GM19455 (cell line): ENCODE results near the gene METAP1D.
"Not testable (repeated sequence)": the region's sequence is repeated elsewhere in the genome, so short reads cannot be mapped to it uniquely, and the experiment has no call there.

Source experiments
- ATAC-seq: cut with Tn5 transposase; IDR thresholded peaks from one replicate; pipeline ENCODE4 v1.9.1; 2021; ENCODE audit not compliant: unreplicated experiment

Gene METAP1D

DNA sequence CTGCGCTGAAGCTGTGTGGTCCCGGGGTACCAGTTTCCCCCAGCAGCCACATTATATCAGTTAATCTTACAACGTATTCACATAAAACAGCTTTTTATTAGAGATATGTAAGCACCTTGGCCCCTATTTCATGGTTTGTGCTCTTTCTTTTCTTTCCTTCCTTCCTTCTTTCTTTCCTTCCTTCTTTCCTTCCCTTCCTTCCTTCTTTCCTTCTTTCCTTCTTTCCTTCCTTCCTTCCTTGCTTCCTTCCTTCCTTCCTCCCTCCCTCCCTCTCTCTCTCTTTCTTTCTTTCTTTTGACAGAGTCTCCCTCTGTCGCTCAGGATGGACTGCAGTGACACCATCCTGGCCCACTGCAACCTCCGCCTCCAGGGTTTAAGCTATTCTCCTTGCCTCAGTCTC lies 3.7 kb upstream of the METAP1D start:
- no peak for ATAC-seq

DNA sequence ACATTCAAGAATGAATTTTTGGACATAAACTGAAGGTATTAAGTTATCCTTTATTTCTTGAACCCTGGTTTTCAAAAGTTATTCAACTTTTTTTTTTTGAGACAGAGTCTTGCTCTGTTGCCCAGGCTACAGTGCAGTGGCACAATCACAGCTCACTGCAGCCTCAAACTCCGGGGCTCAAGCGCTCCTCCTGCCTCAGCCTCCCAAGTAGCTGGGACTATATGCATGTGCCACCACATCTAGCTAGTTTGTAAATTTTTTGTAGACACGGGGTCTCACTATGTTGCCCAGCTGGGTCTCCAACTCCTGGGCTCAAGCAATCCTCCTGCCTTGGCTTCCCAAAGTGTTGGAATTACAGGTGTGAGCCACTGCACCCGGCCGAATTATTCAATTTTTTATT lies 2.7 kb upstream of the METAP1D start:
- ATAC-seq: not testable (repeated sequence)

DNA sequence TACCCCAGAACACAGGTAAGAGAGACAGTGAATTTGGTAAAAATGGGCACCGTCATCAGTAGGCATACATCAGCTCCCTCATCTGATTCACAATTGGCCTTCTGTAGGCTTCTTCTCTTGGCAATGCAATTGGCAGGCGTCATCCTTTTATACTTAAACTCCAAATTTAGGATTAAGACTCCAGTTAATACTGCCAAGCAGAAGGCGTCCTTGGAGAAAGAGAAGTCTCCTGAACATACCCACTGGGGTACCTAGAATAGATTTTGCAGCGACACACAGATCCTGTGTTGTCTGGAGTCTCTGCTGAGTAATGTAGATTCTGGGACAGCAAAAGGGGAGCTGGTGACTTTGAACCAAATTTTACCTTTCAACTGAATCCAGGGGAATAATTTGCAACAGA lies 592 bp upstream of the METAP1D start:
- ATAC-seq: no peak

DNA sequence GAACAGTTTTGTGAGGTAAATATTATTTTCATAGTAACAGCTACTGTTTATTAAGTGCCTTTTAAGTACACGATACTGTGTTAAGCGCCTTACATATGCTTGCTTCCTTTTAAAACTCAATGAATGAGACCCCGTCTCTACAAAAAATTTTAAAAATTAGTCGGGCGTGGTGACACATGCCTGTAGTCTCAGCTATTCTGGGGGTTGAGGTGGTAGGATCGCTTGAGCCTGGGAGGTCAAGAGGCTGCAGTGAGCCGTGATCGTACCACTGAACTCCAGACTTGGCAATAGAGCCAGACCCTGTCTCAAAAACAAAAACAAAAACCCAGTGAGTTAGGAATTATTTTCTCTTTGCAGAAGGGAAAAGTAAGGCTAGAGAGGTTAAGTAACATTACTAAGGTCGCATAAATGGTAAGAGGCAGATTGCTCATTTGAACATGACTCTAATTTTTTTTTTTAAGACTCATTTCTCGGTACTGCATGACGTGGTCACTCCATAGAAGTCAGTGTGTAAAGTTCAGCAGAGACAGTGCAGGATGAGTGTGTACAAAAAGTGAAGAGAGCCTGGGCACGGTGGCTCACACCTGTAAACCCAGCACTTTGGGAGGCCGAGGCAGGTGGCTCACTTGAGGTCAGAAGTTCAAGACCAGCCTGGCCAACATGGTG lies 1.1 kb downstream of the METAP1D start:
- ATAC-seq: no peak

DNA sequence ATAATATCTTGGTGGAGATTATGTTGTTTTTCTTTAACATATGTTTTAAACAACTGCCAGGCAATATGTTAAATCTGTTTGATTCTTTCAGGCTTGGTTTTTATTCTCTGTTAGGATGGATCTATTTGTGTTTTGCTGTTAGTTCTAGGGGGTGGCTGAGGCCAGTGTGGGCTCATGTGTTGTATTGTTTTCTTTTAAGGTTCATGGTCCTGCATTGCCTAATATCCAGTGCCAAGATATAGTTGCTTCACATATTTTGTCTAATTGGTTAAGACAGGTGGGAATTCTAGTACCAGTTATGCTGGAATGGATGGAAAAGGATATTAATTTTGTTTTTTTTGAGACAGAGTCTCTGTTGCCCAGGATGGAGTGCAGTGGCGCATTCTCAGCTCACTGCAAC lies 7.6 kb downstream of the METAP1D start:
- ATAC-seq: no peak

DNA sequence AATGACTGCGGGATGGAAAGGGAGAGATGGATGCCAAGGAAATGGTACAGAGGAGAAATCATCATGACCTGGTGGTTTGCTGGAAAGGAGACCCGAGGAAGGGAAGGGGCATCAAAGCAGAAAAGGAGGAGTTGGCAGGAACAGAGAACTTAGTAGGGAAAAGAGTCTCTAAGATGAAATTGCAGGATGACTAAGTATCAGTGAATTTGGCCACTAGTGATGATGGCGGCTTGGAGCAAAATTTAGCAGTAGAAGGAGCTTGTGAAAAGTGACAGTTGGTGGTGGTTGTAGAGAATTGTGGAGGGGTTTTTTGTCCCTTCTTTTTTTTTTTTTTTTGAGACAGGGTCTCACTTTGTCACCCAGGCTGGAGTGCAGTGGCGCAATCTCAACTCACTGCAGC lies 10.1 kb downstream of the METAP1D start:
- ATAC-seq: no peak

DNA sequence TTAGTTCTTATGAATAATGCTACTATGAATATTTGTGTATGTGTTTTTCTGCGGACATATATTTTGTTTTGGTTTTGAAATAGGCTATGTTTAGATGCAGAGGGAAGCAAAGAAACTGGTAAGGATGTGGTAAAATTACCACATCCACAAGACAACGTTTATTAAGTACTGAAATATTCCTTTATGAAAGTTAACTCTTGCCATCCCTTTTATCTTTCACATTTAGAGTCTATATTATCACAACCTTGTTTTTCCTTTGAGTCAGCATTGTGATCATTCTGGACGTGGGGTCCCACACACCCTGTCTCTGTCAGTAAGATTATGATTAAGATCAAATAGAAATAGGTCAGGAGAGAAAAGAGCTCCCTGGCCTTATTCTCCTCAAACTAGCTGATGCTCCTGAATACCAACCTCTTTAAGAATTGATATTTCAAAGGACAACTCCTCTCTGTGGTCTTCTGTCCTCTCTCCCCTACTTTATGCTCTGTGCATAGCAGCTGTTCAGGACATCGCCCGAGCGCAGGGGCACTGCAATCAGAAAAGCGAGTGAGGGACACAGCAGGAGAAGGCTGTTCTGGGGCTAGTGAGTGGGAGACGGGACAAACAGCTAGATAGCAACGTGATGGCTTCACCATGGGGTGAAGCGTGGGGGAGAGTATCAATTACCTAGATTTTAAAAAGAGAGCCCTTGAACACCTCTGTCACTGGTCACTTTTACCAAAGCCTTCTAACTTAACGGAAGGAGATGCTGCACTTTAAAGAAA lies 12.2 kb downstream of the METAP1D start:
- ATAC-seq: no peak

DNA sequence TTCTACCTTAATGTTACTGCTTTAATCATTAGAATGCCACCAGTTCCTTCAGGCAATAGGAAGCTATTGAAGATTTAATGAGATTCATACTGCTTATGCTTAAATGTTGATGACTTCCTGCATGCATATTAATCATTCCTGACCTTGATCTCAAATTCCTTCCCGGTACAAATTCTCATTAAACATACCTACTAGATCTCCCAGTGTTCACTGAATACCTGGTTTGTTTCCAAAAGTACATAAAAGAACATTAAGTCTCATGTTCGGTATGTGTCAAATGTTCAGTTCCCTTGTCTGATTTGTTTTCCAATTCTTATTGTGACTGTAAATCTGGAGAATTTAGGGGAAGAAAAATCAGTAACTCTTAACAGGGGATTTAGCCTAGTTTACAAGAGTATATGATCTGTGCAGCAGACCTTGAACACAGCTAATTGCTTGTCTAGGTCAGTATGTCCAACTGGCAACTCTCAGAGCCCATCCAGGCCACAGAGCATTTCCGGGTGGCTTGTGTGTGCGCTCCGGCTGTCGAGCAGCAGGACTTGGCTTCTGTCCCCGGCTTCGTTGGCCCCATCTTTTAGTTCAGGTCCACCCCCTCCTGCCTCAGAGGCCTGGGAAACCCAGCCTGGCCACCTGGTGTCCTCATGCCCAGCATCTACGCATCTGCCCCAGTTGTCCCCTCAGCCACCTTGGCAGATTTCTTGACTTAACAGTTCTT lies 13.1 kb downstream of the METAP1D start:
- no peak for ATAC-seq

DNA sequence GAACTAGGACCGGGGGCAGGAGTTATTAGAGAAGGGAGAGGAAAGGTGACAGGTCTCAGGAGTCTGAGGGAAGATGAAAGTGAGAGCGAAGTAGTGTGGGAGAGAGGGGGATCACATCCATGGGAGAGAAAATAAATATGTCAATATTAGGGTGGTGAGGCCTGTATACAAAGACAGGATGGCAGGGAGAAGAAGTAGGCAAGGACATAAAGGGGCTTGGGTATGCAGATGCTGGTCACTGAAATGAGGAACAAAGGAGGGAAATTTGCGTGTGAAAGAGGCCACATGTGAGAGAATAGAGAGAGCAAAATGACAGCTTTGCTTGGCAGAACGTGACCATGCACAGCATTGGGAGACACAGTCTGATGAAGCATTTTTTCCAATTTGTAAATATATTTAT lies 13.6 kb downstream of the METAP1D start:
- no peak for ATAC-seq

DNA sequence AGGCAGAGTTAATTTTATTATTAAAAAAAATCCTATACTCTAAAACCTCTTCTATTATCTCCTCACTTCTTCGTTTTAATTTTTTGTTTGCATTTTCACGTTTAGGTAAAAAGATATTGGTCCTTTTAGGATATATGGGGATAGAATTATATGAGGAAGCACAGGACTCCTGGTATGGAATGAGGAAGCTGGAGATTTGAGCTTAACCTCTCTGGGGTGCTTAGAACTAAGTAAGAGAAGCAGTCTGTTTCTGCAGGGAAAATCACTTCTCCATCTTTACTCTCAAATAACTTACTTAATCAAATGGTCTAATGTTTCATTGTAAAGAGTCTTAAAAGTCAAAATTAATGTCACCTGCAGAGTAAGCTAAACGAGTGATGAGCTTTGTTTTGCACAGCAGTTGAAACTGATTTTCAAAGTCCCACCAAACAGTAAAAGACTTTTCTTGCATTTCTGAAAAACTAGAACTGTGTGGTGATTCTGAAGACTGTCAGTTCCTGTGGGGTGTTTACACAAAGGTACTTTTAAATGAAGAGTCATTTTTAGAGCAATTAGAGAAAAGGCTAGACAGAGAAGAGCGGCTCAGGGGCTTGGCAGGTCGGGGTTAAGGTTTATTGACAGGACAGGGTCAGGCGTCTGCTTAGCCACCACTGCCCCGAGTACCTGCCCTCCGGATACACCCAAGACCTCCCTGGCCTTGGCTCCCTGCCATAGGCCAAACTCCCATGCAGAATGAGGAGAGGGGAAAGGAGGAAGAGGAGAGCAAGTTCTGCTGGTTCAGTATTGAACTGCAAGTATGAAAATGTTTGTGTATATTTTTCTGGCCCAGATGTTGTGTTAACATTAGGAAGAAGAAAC lies 21.6 kb downstream of the METAP1D start:
- no peak for ATAC-seq

DNA sequence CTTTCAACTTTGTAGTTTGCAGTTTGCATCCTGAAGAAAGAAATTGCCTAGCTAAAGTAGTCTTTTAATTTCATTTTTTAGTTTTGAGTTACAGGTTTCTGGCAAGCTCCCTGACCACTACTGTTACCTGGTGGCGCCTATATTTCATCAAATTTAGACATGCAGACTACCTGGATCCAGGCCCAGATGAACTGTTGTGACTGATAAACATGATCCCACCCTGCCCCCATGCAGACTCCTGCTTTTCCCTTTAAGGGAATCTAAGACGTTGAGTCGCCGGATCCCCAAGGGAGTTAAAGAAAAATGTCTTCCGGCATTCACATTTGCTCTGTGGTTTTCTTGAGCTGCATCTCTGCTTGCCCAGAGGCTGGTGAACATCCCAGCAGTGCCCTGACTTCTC lies 22.2 kb downstream of the METAP1D start:
- ATAC-seq: no peak

DNA sequence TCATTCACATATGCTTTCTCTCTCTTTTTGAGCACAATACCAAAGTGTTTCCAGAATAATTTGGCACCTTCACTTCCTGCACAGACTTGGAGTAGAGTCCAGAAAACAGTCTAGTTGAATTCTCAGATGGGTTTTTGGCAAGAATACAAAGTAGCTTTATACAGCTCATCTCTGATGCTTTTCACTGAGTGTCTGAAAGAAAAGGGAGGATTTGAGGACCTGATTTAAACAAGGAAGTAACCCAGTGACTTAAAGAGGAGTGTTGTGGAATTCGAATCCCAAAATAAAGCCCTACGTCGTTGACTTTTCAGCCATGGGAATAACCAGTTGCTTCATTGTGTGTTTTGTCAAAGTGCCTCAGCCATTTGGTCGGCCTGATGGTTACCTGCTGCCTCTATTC lies 31.8 kb downstream of the METAP1D start:
- no peak for ATAC-seq

DNA sequence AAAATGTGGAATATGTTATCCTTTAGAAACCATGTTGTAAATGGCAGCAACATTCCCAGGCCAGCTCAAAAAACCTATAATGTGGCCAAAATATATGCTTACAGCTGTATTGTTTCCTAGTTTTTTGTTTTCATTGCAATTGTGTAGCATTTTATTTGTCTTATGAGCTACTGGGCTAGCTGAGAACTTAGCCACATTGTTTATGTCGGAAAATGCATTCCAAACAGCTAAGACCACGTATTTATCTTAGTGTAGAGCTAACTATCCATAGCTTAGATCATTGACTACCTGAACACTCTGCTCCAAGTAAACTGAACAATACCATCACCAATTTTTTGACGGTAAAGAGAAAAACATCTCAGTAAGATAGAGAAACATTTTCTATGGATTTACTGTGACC lies 38.4 kb downstream of the METAP1D start:
- ATAC-seq: no peak

DNA sequence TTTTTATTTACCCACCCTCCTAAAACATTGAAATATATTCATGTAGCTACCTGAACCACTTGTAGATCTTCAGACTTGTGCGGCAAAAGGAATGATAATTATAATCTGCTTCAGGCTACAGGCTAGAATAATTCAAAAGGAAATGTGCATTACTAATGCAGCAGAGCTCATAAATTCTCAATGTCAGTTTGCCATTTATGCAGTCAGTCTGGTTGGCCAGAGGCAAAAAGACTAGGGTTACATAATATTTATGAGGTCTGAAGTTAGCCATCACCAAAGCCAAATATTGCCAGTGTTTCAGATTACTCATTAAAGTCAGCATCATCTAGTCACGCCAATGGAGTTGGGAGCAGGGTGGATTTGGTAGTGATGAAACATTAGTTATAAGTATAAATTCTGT lies 38.9 kb downstream of the METAP1D start:
- ATAC-seq: no peak

DNA sequence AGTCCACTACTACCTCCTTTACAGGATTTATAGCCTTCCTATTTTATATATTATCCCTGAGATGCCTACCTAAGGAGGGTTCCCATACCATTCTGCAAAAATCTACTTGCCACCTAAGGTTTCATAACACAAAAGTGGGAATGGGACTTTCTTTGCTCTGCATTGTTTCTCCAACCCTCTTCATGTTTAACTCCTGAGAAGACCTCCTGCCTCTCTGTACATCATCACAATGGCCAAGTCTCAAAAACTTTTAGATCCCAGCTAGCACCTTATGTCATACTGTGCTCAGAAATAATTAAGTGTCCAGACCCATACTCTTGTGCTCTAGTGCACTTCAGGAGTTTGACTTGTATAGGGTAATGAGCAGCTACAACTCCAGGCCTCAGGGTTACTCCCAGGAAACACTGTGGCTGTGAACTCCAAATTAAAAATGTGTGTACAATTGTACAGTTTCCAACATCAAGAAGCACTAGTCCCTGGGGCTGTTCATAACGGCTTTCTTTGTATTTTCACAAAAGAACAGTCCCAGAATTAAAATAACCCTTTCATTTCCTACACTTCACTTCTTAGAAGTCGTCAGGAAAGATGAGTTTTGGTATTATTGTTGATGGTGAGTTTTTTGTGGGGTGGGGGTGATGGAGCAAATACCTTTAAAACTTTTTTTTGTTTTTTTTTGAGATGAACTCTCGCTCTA lies 39.4 kb downstream of the METAP1D start:
- ATAC-seq: no peak

DNA sequence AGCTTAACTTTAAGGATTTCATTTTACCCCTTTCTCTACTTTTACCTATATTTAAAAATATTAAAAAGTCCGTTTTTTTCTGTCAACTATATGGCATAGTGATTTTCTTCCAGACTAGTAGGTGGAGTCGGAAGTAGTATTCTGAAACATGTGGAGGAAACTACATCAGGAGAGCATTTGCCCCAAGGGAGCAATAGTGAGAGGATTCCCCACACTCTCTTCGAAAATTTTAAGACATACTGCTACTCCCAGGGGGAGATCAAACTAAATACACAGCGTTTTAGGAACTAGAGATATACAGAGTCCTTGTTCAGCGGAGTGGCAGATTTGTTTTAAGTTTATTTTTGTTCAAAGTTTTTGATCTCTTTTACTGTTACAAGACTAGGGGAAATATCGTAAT lies 40.6 kb downstream of the METAP1D start:
- no peak for ATAC-seq

DNA sequence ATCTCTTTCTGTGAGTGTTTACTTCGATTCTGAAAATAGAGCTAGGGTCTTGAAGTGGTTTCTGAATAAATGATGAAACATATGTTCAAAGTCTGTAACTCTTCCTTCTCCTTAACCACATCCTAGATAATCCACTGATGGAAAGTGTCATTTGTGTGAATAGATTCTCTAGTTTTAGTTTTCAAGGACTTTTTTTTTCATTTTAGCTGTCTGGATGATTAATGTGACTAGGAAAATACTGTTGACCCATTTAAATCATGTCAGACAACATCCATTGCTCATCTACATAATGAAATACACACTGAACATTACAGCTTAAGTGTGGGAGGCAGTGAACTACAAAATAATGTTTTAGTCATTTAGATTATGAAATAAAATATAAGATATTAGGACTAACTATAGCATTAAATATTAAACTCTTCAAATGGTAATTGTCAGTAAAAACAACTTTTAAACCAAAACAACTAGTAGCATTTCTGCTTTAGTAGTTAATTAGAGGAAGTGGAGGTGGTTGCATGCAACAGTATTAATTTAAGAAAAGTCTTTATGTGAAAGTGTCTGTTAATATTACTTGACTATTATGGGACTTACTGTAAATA lies 46.4 kb downstream of the METAP1D start:
- no peak for ATAC-seq

DNA sequence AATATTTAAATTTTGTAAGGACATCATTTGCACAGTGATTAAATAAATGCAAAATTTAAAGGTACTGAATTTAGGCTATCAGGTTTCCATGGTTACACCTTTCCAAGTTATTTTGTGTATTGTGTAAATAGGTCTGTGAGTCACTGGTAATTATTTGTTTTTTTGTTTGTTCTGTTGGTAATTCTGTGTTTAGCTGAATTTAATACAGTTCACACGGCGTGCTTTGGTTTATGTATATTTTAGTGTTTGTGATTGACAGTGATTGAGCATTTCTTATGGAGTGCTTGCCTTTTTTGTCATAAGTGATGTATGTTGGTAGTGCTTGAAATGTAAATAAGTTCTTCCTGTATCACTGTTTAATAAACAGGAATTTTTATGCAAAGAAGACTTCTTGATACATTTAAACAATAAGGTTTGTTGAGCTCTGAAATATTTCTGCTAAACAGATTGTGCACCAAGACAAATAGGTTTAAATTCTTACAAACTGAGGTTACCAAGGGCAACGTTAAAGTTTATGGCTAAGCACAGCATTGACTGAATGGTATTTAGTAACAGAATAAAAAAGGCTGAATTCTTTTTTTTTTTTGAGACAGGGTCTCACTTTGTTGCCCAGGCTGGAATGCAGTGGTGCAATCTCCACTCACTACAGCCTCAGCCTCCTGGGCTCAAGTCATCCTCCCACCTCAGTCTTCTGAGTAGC lies 47.3 kb downstream of the METAP1D start:
- no peak for ATAC-seq
